OCI-LY1 (cell line): Measurements from ENCODE around the gene HTR6.

Source experiments
- EZH2 ChIP-seq: fragments of 200-600 bp; sonication (generic), shearing (Covaris generic); IDR thresholded peaks from 2 replicates; pipeline ENCODE4 v1.8.0; 2017; ENCODE audit warnings: borderline replicate concordance, mixed run types, mild to moderate bottlenecking, antibody characterized with exemption, low read length, moderate library complexity, mixed read lengths
- TF ChIP-seq, protein P1 (sequence below): fragments of 200-600 bp; sonication (generic), shearing (Covaris generic); IDR thresholded peaks from 2 replicates; pipeline ENCODE4 v1.5.1; 2017; ENCODE audit warnings: mild to moderate bottlenecking, antibody characterized with exemption, low read length, moderate library complexity, mixed read lengths

DNA sequence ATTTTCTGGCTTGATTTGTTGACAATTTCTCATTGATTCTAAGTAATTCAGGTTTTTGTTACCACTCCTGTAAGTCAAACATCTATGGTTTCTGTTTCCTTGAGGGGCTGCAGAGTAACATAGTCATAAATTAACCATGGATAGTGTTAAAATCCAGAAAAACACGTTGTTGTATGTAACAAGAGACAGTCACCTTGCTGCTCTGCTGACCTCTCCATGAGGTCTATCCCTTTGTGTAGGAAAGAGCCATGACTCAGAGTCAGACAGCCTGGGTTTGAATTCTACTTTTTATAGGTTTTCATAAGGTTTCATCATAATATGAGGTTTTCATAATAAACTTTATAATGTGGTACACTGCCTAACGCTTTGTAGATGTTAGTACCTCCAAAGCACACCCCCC is 48.2 kb upstream of the HTR6 start:
- TF ChIP-seq, protein P1, sequence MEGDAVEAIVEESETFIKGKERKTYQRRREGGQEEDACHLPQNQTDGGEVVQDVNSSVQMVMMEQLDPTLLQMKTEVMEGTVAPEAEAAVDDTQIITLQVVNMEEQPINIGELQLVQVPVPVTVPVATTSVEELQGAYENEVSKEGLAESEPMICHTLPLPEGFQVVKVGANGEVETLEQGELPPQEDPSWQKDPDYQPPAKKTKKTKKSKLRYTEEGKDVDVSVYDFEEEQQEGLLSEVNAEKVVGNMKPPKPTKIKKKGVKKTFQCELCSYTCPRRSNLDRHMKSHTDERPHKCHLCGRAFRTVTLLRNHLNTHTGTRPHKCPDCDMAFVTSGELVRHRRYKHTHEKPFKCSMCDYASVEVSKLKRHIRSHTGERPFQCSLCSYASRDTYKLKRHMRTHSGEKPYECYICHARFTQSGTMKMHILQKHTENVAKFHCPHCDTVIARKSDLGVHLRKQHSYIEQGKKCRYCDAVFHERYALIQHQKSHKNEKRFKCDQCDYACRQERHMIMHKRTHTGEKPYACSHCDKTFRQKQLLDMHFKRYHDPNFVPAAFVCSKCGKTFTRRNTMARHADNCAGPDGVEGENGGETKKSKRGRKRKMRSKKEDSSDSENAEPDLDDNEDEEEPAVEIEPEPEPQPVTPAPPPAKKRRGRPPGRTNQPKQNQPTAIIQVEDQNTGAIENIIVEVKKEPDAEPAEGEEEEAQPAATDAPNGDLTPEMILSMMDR, result no peak
- no peak for TF ChIP-seq EZH2
